Superior temporal gyrus (tissue), 1 donor: ENCODE results near the gene CDT1.
"Not testable (repeated sequence)": the region's sequence is repeated elsewhere in the genome, so short reads cannot be mapped to it uniquely, and the experiment has no call there.

ENCODE experiments used
- DNase-seq: peaks from one replicate; pipeline ENCODE4 v3.0.0-alpha.2; 2016; ENCODE audit errors: extremely low spot score

The CDT1 gene

DNA sequence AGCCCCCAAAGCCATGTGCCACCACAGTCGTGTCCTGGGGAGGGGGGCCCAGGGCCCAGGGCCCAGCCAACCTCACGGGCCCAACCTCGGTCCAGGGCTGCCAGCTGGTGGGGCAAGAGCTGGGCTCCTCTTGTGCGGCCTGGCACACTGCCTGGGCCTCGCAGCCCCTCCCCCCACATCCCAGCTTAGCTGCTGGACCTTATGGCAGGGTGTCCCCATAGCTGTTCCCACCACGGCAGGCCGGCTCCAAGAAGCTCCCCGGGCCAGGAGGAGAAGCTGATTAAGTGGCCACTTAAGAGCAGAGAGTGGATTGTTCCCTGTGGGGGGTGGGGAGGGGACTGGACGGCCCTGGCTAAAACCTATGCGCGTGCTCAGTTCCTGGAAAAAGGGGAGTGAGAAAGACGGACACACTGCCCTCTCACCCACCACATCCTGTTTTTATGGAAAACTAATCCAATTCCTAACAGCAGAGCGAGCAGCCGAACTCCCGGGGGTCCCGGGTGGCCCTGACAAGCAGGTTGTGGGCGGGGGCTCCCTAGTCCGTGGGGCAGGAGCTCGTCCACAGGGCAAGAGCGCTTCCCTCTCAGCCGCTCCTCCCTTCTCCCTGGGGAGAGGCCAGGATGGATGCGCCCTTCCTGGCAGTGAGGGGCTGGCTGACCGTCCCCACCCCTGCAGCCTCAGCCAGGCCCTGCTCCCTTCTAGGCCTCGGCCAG, 35.4 kb upstream of the CDT1 start:
- DNase-seq, result no peak

DNA sequence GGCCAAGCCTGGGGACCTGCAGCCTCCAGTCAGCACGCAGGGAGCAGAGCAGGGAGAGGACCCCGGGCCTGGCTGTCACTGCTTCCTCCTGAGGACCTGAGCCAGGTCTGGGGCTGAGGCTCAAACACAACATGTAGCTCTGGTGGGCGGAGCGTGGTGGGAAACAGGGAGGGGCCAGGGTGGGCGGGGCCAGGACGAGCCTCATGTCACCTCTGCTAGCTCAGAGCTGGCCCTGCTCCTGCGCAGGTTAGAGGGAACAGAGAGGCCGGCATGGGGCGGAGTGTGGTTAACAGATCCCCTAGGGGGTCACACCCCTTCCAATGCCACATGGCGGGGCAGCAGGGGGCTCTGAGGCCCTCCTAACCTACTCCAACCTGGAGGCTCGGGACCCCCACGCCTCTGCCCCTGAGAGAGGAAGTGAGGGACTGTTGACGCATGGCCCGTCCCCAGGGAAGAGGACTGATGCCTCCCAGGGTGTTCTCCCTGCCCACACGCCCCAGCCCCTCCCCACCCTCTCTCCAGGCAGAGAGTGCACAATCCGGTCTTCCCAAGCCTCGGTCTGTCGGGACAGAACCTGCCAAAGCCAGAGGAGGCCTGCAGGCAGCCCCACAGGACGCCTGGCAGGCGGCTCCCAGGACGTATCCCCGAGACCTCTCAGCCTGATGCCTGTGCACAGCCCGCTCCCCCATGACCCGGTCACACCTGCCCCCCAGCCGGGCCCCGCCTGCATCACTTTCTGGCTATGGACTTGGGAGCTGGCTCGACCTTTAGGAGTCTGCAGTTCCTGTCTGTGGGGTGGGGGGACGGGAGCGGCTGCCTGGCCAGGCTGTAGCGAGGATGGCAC, 33.8 kb upstream of the CDT1 start:
- no peak for DNase-seq

DNA sequence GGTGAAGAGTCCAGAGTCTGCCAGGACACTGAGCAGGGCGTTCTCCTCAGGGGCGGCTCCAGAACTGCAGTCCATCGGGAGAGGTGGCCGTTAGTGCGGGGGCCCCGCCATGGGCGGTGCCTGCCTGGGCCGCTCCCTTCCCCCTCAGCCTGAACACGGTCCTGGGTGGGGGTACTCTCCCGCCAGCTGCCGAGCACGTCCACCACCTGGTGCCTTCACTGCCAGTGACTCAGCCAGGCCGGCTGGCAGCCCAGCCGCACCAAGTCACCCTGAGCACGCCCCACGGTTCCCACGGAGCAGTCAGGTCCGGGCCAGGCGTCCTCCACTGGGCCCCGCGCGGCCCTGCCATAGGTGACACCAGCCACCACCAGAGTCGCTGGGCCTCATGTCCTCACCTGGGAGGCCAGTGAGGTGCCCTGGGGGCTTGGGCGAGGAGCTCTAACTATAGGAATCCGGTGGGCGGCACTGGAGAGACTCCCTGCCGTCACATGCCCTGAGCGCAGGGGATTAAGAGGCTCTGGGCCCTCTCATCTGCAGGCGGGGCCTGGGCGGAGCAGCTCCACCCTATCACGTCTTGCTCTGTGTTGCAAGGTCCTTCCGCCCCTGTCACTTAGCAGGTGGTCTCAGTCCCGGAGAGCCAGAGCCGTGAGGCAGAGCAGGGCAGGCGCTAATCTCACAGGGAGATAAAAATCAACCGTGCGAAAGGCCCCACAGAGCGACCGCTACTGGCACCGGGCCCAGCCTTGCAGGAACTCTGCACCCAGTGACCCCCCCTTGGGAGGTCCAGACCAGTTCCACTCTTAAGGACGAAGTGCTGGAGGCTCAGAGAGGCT, 32.9 kb upstream of the CDT1 start:
- no peak for DNase-seq

- no peak for DNase-seq
Measured at GRCh38 chr16:88771294-88771772, 32.3 kb upstream of the CDT1 start.

DNA sequence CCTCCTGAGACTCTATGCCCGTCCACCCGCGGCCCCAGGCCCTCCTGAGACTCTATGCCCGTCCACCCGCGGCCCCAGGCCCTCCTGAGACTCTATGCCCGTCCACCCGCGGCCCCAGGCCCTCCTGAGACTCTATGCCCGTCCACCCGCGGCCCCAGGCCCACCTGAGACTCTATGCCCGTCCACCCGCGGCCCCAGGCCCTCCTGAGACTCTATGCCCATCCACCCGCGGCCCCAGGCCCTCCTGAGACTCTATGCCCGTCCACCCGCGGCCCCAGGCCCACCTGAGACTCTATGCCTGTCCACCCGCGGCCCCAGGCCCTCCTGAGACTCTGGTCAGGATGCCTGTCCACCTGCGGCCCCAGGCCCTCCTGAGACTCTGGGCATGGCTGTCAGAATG, 31.8 kb upstream of the CDT1 start:
- DNase-seq, result not testable (repeated sequence)

- no peak for DNase-seq
Measured at GRCh38 chr16:88772871-88773811, 30.4 kb upstream of the CDT1 start.

- DNase-seq, result no peak
Measured at GRCh38 chr16:88773812-88774291, 29.7 kb upstream of the CDT1 start.

DNA sequence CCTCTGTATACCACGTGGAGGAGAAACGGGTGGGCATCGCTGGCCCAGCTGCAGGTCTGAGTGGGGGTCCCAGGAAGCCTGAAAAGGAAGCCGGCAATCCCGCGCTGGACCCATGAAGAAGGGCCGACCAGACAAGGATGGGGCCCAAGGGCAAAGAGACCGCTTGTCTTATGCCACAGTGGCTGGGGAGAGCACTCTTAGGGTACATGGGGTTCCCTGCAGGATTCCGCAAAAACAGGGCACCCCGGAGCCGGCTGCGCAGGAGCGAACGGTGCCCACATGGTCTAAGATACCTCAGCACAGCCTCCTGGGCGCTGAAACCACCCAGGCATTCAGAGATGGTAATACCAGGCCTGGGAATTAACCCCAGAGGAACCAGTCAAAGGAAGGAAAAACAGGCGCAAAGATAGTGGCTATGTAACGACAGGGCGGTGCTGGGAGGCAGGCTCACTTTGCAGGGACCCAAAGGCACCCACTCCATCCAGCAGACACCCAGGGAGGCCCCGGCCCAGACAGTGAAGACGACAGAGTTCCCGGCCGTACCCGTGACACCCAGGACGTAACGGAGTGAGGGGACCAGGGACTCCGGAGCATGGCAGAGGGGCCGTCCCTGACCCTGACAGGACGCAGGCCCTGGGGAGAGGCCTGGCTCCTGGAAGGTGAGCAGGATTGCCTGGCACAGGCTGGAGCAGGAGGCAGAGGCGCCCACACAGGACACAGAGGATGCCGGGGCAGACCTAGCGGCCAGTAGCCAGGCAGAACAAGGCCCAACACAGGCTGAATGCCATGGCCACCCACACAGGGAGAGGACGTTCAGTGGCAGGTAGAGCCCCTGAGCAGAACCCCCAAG, 28.8 kb upstream of the CDT1 start:
- no peak for DNase-seq

- no peak for DNase-seq
Measured at GRCh38 chr16:88775825-88776224, 27.8 kb upstream of the CDT1 start.

DNA sequence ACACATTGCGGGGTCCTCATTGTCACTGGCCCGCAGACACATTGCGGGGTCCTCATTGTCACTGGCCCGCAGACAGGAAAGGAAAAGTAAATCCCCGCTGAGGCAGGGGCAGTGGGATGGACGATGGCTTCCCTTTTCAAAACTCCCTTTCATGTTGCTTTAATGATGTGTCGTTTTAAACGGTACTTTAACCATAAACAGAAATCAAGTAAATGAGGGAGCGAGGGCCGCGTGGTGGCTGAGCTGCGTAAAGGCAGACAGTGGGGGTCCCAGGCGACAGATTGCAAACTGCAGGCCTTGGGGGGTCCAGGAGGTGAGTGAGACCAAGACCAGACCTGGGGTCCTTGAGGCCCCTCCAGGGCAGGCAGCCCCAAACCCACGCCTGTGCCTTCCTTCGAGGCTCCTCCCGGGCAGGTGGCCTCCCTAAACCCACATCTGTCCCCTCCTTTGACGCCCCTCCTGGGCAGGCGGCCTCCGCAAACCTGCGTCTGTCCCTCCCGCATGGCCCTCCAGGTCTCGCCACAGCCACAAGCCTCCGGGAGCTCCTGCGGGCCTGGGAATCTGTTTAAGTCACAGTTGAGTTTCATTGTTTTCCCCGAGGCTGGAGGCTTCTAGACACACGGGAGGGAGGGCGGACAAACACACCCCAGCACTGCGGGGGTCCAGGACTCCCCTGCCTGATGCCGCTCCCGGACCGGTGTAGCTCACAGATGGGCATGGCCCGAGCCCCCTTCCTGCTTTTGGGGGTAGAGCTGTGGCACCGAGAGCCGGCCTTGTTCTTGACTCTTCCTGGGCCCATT, 25.9 kb upstream of the CDT1 start:
- no peak for DNase-seq

DNA sequence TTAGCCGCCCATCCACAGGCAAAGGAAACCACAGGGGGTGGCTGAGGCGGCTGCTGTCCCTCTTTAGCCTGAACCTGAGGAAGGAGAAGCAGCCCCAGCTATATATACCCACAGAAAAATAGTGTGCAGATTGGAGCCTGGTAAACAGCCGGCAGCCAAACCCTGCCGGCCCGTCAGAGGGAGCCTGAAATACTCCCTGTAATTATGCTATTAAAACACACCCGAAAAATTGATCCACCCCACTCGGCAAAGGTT, 25.4 kb upstream of the CDT1 start:
- no peak for DNase-seq

DNA sequence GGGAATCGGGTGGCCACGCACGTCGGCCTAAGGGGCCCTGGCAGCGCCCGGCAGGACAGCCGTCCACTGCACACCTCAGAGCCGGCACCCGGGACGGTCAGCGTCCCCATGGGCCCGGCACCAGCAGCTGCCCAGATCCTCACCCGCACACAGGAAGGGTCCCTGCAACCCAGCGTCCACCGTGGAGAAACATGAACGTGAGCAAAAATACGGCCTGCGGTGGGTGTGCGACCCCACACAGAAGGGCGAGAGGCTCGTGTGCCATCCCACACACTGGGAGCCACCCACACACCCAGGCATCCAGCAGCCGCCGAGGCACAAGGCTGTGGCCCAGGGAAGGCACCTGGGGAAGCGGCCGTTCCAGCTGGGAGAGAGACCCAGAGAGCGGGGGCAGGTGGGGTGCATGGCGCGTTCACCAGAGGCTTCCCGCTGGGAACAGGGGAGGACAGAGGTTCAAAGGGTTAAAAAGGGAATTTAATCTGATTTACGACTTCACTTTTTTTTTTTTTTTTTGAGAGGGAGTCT, 25.0 kb upstream of the CDT1 start:
- no peak for DNase-seq

DNA sequence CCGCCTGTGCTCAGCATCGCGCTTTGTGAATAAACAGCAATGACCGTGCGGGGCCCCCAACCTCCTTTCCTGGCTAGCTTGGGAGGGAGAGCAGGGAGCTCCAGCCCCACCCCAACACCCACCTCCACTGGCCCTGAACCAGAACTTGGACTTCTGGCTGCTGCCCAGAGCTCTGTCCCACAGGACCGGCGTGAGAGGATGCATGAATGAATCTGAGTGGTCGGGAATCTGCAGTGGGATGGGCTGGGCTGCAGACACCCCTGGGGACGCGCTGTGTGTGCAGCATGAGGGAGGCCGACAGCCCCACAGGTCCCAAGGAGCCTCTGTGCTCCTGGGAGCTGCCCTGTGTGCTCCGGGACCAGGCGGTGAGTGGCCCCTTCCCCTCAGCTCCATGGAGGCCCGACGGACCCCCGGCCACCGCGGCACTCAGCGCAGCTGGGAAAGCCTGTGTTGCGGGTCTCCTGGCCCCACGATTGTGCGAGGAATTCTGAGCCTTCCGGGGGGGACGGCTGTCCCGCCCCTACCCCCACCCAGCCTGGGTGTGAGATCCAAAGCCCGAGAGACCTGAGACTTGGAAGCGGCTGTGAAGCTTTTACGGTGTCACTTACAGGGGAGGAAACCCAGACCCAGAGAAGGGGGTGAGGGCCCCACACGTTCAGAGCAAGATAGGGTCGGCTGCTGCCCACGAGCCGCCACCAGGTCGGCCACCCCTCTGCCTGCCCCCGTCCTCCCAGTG, 24.0 kb upstream of the CDT1 start:
- no peak for DNase-seq

- no peak for DNase-seq
Measured at GRCh38 chr16:88780142-88781062, 23.2 kb upstream of the CDT1 start.

DNA sequence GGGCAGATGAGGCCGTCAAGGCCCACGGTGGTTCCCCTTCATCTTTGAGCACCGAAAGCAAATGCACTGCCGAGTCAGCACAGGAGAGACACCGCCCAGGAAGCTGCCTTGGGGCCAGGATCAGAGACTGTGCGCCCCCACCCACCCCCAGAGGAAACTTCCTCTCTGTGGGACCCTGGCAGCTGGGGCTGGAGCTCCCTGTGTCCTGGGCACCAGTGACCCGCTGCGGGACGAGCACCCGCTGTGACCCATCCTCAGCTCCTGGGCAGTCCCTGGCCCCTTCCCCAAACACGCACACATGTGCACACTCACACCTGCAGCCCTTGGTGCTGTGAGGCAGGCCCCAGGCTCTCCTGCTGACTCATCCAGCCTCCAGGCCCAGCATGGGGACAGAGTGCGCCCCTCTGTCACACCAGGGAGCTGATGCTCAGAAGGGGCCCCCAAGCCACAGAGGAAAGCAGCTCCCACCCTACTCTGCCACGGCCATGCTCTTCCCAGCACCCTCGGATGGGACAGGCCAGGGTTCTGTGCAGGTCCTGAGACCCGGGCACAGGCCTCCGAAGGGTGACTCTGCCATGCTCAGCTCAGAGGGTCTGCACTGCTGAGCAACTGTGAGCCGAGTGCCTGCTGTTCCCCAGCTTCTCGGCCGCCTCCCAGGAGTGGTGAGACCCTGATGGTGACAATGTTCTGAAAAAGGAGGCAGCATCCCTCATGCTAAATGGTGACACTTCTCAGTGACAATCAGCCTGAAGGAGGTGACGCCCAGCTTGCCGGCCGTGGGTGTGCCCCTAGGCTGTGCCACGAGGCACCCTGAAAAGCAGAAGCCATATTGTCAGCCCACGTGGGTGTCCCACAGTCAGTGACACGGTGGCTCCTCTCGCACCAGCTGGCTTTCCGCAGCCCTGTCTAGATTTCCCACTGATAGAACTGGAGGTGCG, 22.2 kb upstream of the CDT1 start:
- no peak for DNase-seq
